Neuronal stem cell (in vitro differentiated cells): ENCODE results near the gene NUDT17.
"Not testable (repeated sequence)": the region's sequence is repeated elsewhere in the genome, so short reads cannot be mapped to it uniquely, and the experiment has no call there.

Experiments used
- DNase-seq: peaks from one replicate; pipeline ENCODE4 v3.0.0-alpha.2; 2013; ENCODE audit warnings: low spot score
- H2AFZ ChIP-seq: one replicate; pipeline ENCODE4 v1.6.1; 2013; ENCODE audit warnings: mild to moderate bottlenecking, low read length, inconsistent platforms
- H2AK5ac ChIP-seq: 2 replicates; pipeline ENCODE4 v1.6.1; 2013; ENCODE audit warnings: low read depth, mild to moderate bottlenecking, inconsistent platforms, low read length, moderate library complexity, mixed read lengths
- H2BK120ac ChIP-seq: 2 replicates; pipeline ENCODE4 v1.6.1; 2013; ENCODE audit warnings: low read depth, mild to moderate bottlenecking, inconsistent platforms, low read length, moderate library complexity, mixed read lengths
- H2BK12ac ChIP-seq: one replicate; pipeline ENCODE4 v1.6.1; 2013; ENCODE audit warnings: low read length, inconsistent platforms
- H2BK15ac ChIP-seq: 2 replicates; pipeline ENCODE4 v1.6.1; 2013; ENCODE audit warnings: mild to moderate bottlenecking, low read length, inconsistent platforms, mixed read lengths
- H2BK5ac ChIP-seq: one replicate; pipeline ENCODE4 v1.6.1; 2013; ENCODE audit warnings: inconsistent platforms, mild to moderate bottlenecking, low read length, moderate library complexity
- H3K14ac ChIP-seq: one replicate; pipeline ENCODE4 v1.6.1; 2013; ENCODE audit warnings: low read length, inconsistent platforms
- H3K18ac ChIP-seq: 2 replicates; pipeline ENCODE4 v1.6.1; 2013; ENCODE audit warnings: low read length, inconsistent platforms
- H3K23ac ChIP-seq: 2 replicates; pipeline ENCODE4 v1.6.1; 2013; ENCODE audit warnings: low read depth, mild to moderate bottlenecking, mixed read lengths, low read length, inconsistent platforms; ENCODE audit not compliant: poor library complexity
- H3K27ac ChIP-seq: replicated peaks from 3 replicates; pipeline ENCODE4 v1.5.1; 2013; ENCODE audit warnings: low read length, inconsistent platforms
- H3K27me3 ChIP-seq, 3 experiments: 2 replicates each; pipeline ENCODE4 v1.6.1; 2013; ENCODE audit warnings: low read length in 3 of 3, mild to moderate bottlenecking in 2 of 3, inconsistent platforms in 1 of 3, low read depth in 1 of 3, mixed read lengths in 1 of 3, moderate library complexity in 1 of 3; ENCODE audit not compliant: control insufficient read depth in 3 of 3, insufficient read depth in 3 of 3
- H3K36me3 ChIP-seq, 2 donors: replicated peaks in 1 of 2; 2 replicates each; pipeline ENCODE4 v1.6.1; 2013; ENCODE audit warnings: low read length in 2 of 2; ENCODE audit not compliant: control insufficient read depth in 2 of 2, insufficient read depth in 2 of 2
- H3K4ac ChIP-seq: 2 replicates; pipeline ENCODE4 v1.6.1; 2013; ENCODE audit warnings: inconsistent platforms, mild to moderate bottlenecking, low read length, moderate library complexity
- H3K4me1 ChIP-seq, 2 donors: 1 replicate in 1 of 2; 2 replicates in 1 of 2; pipeline ENCODE4 v1.6.1; 2013; ENCODE audit warnings: low read length in 2 of 2, low read depth in 1 of 2; ENCODE audit not compliant: control insufficient read depth in 2 of 2, insufficient read depth in 1 of 2
- H3K4me2 ChIP-seq: one replicate; pipeline ENCODE4 v1.6.1; 2013; ENCODE audit warnings: mild to moderate bottlenecking, low read length, inconsistent platforms; ENCODE audit not compliant: insufficient read depth, poor library complexity, severe bottlenecking
- H3K4me3 ChIP-seq, 2 donors: 2 replicates each; pipeline ENCODE4 v1.5.1; 2013; ENCODE audit warnings: low read length in 2 of 2, mild to moderate bottlenecking in 2 of 2, inconsistent platforms in 1 of 2, moderate library complexity in 1 of 2
- H3K79me1 ChIP-seq: one replicate; pipeline ENCODE4 v1.6.1; 2013; ENCODE audit warnings: low read depth, mild to moderate bottlenecking, inconsistent platforms, low read length, moderate library complexity
- H3K9ac ChIP-seq: one replicate; pipeline ENCODE4 v1.6.1; 2013; ENCODE audit warnings: mild to moderate bottlenecking, low read depth, low read length, inconsistent platforms; ENCODE audit not compliant: poor library complexity
- H3K9me3 ChIP-seq, 2 donors: replicated peaks in 1 of 2; 2 replicates each; pipeline versions ENCODE3 to v1.6.1; 2013; ENCODE audit warnings: low read length in 2 of 2, mild to moderate bottlenecking in 2 of 2, inconsistent platforms in 1 of 2, low read depth in 1 of 2, mixed read lengths in 1 of 2, moderate library complexity in 1 of 2; ENCODE audit not compliant: control insufficient read depth in 2 of 2, insufficient read depth in 1 of 2
- H4K8ac ChIP-seq: one replicate; pipeline ENCODE4 v1.6.1; 2013; ENCODE audit warnings: low read depth, mild to moderate bottlenecking, inconsistent platforms, low read length, moderate library complexity
- H4K91ac ChIP-seq: one replicate; pipeline ENCODE4 v1.6.1; 2013; ENCODE audit warnings: low read length, low read depth, mild to moderate bottlenecking, inconsistent platforms; ENCODE audit not compliant: poor library complexity
- WGBS, 2 donors: extraction: QIAGEN DNeasy Blood & Tissue Kit; methylation state at CpG; one replicate each; pipeline ENCODE4 v1.1.7; 2013; ENCODE audit warnings: missing lambda C conversion rate in 2 of 2, mixed read lengths in 1 of 2; ENCODE audit not compliant: insufficient read length in 2 of 2, insufficient replicate concordance in 1 of 2; ENCODE audit errors: extremely low coverage in 2 of 2; 5-methylcytosine and 5-hydroxymethylcytosine counted together

Gene NUDT17

GRCh38 chr1:145812977-145813810 is 32.2 kb upstream of the NUDT17 start:
- H3K9me3 ChIP-seq, H3K23ac ChIP-seq, H4K91ac ChIP-seq, H2BK120ac ChIP-seq, H3K14ac ChIP-seq, H3K79me1 ChIP-seq, H3K4me2 ChIP-seq, H2BK5ac ChIP-seq, H3K4ac ChIP-seq, H2AK5ac ChIP-seq, H3K27ac ChIP-seq, H3K4me3 ChIP-seq, DNase-seq, H2BK15ac ChIP-seq, H2AFZ ChIP-seq, H3K4me1 ChIP-seq, H4K8ac ChIP-seq, H3K18ac ChIP-seq, H3K27me3 ChIP-seq, H3K36me3 ChIP-seq, H3K9ac ChIP-seq, H2BK12ac ChIP-seq: not testable (repeated sequence)
- no CpG with 5 or more reads among the region's 6 CpGs for WGBS, 2 donors

- not testable (repeated sequence) for H2AK5ac ChIP-seq, H3K27me3 ChIP-seq, H2BK5ac ChIP-seq, H4K8ac ChIP-seq, H3K9ac ChIP-seq, H3K14ac ChIP-seq, H3K36me3 ChIP-seq, H3K18ac ChIP-seq, H3K4me1 ChIP-seq, H3K9me3 ChIP-seq, H2BK15ac ChIP-seq, DNase-seq, H3K27ac ChIP-seq, H3K23ac ChIP-seq, H3K4me2 ChIP-seq, H2AFZ ChIP-seq, H2BK120ac ChIP-seq, H3K79me1 ChIP-seq, H4K91ac ChIP-seq, H2BK12ac ChIP-seq, H3K4ac ChIP-seq, H3K4me3 ChIP-seq
- no CpG with 5 or more reads among the region's 6 CpGs for WGBS, 2 donors
These were observed 27.3 kb upstream of the NUDT17 start for GRCh38 chr1:145818095-145818494.

- no CpG with 5 or more reads among the region's 16 CpGs for WGBS, 2 donors
- H3K27ac ChIP-seq, H4K8ac ChIP-seq, H3K14ac ChIP-seq, H2BK120ac ChIP-seq, H3K27me3 ChIP-seq, H3K4ac ChIP-seq, H2BK5ac ChIP-seq, H4K91ac ChIP-seq, H2AK5ac ChIP-seq, H3K9ac ChIP-seq, H2BK15ac ChIP-seq, H2BK12ac ChIP-seq, H3K18ac ChIP-seq, H3K9me3 ChIP-seq, H2AFZ ChIP-seq, DNase-seq, H3K4me2 ChIP-seq, H3K4me1 ChIP-seq, H3K23ac ChIP-seq, H3K79me1 ChIP-seq: not testable (repeated sequence)
- peaks cover 8 to 25% of the 10 kb centered on the region in 2 donors for H3K36me3 ChIP-seq
- peak overlapping the region in 1 of 2 donors; percentile 24 for H3K4me3 ChIP-seq
These were observed 22.6 kb upstream of the NUDT17 start for GRCh38 chr1:145822779-145823331.
